ENCODE results near the gene CACNG1.
"Not testable (repeated sequence)": the region's sequence is repeated elsewhere in the genome, so short reads cannot be mapped to it uniquely, and the experiment has no call there.

The CACNG1 gene

GRCh38 chr17:67026341-67026740, 18.0 kb upstream of the CACNG1 start:
- no peak for DNase-seq

DNA sequence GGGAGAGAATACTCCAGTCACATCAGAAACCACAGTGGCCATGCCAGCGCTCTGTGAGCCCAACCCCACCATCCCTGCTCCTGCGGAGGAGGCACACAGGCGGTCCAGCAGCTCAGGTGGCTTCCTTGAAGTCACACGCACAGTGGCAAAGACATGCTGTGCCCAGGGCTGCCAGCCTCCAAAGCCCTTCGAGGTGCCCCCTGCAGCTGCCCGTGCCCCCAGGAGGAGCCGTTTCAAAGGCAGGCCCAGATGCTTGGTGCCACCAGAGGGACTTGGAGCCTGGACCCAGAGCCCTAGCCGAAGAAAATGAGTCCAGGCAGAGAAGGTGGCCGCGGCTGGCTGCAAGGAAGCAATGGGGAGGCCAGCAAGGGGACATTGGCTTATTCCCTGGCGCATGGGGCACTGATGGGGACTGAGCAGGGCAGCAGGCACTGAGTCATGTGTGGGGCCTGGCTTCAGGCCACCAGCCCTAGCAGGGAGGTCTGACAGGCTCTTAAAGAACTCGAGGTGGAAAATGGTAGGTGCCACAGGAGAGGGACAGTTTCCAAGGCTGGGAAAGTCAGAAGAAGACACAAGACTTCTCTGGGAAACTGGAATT, 17.2 kb upstream of the CACNG1 start:
- no peak for DNase-seq

DNA sequence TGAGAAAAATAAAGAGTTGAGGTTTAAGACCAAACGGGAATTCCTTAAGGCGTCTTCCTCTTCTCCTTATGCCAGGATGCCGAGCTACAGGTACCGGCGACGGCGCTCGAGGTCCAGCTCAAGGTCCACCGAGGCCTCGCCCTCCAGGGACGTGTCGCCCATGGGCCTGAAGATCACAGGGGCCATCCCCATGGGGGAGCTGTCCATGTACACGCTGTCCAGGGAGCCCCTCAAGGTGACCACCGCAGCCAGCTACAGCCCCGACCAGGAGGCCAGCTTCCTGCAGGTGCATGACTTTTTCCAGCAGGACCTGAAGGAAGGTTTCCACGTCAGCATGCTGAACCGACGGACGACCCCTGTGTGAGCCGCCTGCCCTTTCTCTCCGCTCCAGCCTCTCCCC, 13.7 kb upstream of the CACNG1 start:
- DNase-seq, result no peak

GRCh38 chr17:67032382-67032781, 12.0 kb upstream of the CACNG1 start:
- DNase-seq, result no peak

DNA sequence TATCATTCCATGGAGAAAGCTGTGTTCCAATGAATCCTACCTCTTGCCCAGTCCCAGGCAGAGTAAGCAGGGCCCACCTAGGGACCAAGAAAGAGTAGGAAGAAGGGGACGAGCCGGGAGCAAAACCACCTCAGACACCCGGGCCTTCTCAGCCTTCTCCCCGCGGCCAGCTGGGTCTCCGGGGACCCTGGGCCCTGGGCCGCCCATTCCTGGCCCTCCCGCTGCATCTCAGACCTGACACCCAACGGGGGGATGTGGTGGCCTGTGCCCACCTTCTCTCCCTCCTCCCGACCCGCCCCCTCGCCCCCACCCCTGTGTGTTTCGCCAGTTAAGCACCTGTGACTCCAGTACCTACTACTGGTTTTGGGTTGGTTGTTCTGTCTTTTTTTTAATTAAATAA, 11.4 kb upstream of the CACNG1 start:
- DNase-seq, result no peak

GRCh38 chr17:67033613-67034012, 10.7 kb upstream of the CACNG1 start:
- no peak for DNase-seq

DNA sequence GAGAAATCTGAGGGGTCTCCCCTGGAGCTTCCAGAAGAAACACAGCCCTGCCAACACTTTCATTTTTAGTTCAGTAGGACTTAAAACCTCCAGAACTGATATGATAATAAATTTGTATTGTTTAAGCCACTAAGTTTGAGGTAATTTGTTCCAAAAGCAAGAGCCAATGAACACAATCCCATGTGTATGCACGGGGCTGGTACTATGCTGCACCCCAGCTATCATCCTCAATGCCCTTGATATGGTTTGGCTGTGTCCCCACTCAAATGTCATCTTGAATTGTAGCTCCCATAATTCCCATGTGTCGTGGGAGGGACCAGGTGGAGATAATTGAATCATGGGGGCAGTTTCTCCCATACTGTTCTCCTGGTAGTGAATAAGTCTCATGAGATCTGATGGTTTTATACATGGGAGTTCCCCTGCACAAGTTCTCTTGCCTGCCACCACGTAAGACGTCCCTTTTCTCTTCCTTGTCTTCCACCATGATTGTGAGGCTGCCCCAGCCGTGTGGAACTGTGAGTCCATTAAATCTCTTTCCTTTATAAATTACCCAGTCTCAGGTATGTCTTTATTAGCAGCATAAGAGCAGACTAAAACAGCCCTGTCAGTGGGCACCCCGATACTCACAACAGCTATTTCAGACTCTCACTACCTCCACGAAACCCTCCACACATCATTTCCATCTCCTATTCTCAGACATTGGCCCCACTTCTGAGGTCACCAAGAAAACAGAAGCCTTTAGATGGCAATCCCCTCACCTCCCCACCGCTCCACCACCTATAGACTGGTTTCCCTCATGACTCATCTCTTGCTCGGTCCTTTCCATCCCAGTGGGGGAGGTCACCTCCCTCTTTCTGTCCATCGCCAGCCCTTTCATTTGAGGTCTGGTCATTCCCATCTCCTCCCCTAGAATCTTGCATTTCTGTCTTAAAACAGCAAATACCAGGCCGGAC, 8.9 kb upstream of the CACNG1 start:
- no peak for DNase-seq

DNA sequence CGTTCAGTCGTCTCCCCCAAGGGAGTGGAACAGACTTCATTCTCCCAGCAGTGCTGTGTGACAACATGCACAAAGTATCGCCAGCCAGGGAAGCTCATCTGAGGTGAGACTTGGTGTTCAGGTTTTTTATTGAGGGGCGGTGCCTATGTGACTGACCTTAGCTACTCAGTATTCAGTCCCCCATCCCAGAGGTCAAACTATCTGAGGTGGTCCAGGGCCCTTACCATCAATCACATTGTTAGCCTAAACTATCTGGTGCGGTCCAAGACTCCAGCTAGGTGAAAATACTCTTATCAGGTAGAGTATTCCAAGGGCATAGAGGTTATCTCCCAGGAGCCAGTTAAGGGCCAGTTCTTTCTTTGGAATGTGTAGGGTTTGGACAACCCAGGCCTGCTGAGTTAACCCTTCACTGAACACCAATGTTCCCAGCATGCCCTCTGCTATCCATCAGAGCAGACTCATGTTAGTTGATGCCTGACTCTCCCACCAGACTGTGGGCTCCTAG, 5.4 kb upstream of the CACNG1 start:
- no peak for DNase-seq

- no peak for DNase-seq
These were observed 3.7 kb upstream of the CACNG1 start for GRCh38 chr17:67040652-67041051.

GRCh38 chr17:67041119-67041518, 3.2 kb upstream of the CACNG1 start:
- DNase-seq, result not testable (repeated sequence)

- no peak for DNase-seq
These were observed 2.8 kb upstream of the CACNG1 start for GRCh38 chr17:67041531-67041930.

DNA sequence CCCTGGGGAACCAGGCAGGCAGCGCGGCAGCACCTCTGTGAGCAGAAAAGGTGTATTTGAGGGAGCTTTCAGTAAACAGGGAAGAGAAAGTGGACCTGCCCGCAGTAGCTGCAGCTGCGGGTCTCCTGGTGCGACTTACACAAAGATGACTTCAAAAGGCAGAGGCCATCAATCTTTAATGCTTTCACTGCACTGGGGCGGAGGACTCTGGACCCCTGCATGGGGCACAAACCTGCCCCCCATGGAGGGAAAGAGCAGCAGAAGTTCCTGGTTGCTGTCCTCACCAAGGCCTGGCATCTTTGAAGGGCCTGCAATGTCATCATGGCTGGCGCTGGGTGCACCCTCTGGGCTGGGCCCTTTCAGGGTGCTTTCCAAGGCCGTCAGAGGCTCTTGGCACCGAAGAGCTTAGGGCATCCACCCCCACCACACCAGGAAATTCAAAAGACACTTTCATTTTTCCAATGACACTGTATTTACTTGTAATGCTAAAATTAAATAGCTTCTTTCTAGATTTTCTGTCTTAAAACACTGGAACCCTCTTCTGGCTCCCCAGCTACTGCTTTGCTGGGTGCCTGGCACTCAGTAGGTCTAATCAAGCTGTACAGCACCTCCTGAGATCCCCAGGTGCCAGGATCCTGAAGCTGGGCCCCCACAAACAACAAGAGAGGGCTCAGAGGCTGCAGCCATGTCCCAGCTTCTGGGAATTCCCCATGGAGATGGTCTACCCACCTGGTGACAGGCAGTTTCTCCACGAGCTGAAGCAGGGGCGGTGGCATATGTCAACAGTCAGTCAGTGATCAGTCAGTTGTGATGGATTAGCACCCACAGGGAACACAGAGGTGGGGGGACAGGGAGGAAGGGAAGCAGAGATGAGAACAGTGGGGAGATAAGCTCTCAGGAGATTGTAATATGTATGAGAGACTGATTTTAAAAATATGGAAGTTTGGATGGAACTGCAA, 2.1 kb upstream of the CACNG1 start:
- no peak for DNase-seq

- no peak for DNase-seq
These were observed 1.1 kb upstream of the CACNG1 start for GRCh38 chr17:67043283-67043682.

DNA sequence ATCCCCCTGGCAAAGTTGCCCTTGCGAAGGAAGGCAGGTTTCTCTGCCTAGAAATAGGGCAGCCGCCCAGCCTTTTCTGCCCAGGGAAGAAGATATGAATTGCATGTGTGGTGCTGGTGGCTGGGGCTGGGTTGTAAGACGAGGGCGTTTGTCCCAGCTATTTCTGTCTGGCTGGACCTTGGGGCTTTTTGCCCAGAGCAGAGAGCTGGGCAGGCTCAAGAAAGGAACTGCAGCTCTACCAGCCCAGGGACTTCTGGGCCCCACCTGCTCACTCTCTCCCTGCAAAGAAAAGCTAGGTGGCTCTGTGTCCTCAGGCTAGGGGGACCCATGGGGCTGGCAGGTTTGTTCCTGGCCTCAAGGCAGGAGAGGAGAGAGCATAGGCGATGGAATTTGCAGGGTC, 586 bp downstream of the CACNG1 start:
- DNase-seq, result no peak

DNA sequence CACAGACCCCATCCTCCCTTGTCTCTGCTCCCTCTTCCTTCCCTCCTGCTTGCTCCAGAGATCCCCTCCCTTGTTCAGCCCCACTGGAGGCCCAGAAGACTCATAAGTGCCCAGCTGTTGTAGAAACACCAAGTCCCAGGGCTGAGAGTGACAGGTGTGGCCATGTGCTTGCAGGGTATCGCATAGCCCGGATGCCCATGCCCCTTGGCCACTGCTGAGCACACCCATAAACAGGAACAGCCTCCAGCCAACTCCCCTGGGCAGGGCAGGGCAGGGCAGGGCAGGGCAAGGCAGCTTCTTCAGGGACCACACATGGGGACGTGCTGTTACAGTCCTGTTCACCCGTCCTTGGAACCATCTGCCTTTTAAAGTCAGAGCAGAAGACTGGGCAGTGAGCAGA, 2.0 kb downstream of the CACNG1 start:
- no peak for DNase-seq

DNA sequence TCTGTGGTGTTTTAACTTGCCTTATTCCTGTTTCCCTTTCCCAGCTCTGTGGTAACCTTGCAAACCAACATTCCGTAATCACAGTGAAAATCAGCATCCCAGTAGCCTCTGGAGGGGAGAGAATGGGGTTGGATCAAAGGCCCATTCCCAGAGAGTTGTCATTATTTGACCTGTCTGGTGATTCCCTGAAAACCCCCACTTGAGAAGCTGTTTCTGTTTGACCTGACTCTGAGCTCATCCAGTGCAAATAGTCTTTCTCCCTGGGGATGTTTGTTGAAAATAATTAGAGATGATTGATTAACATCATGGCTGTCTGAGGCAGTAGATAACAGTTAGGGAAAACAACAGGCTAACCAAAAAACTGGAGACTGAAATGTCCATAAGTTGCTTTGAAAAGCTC, 3.0 kb downstream of the CACNG1 start:
- DNase-seq, result no peak

- no peak for DNase-seq
These were observed 4.8 kb downstream of the CACNG1 start for GRCh38 chr17:67049025-67049739.

- DNase-seq, result no peak
These were observed 5.7 kb downstream of the CACNG1 start for GRCh38 chr17:67050066-67050465.

DNA sequence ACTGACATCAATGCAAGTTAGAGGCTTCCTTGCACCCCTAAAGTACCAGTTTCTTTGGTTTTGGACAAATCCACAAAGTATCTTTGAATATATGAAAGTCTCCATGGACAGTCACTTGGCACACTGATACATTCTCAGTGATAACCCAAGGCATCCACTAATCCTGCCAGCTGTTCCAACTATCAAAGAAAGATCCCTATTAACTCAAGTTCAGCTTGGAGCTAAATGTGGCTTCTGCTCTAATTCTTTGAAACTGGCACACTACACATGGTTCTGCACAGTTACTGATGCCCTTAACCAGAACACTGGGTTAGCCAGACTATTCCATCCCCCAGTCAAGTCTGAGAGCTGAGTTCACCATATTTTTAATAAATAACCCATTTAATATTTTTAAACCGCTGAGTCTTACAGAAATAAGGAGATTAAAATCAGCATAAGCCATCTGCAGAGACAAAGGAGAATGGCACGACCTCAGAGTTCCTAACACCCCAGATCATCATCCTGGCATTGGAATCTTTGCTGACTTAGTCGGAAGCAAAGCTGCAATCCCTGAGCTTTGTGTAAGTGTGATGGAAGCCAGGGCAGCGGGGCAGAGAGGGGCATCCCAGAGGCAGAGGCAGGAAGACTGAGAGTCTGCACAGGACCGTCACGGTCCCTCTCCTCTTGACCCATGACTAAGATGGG, 6.3 kb downstream of the CACNG1 start:
- no peak for DNase-seq

DNA sequence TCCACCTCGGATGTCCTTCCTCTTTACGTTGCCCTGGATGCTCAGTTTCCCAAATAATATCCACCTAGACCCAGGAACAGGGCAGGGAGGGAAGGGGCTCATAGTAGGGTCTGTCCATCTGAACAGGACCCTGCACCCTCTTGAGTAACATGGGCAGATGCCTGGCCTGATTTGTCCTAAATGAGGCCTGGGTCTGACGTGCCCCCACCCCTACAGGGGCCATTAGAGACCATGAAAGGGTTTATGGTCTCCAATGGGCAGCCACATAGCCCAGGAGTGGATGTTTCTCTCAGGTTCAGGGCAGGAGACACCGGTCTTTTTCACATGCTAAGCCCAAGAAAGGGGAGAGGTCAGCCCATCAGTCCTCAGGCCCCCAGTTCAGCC, 6.8 kb downstream of the CACNG1 start:
- no peak for DNase-seq

- no peak for DNase-seq
These were observed 7.5 kb downstream of the CACNG1 start for GRCh38 chr17:67051837-67052236.

Data from activated CD4-positive, alpha-beta T cell treated with anti-CD3 and anti-CD28 coated beads, Interleukin-2, amount 50 U/mL, for 1 hour (primary cell).